Measurements from ENCODE around the gene CFAP161.

The CFAP161 gene

GRCh38 chr15:81091889-81092558 lies 42.0 kb upstream of the CFAP161 start:
- no peaks in the 10 kb centered on the region for H3K9me3 ChIP-seq (ENCODE audit: insufficient read depth, low read length)
- H3K36me3 ChIP-seq (ENCODE audit: insufficient read depth, insufficient read length, low read length): no peaks in the 10 kb centered on the region
- DNase-seq (ENCODE audit: low read depth, low spot score): no peak
- no peaks in the 10 kb centered on the region for H3K27me3 ChIP-seq (ENCODE audit: insufficient read depth, insufficient read length)
- no peak overlapping the region for H3K4me3 ChIP-seq (ENCODE audit: insufficient read length, low read depth)
- TF ChIP-seq ZNF274 (IDR thresholded peaks at IDR 0.05; ENCODE audit: low read depth, low read length) (no peak), SUZ12 (IDR thresholded peaks at IDR 0.05; ENCODE audit: extremely low read depth, insufficient read depth, insufficient read length) (no peak), YY1 (IDR thresholded peaks at IDR 0.05; ENCODE audit: insufficient read depth, insufficient read length) (no peak)
- no peak overlapping the region for H3K9ac ChIP-seq (ENCODE audit: insufficient read length, low read depth)
- H3K4me1 ChIP-seq (ENCODE audit: insufficient read depth, insufficient read length): no peaks in the 10 kb centered on the region

GRCh38 chr15:81092559-81092902 lies 41.5 kb upstream of the CFAP161 start:
- no peak overlapping the region for H3K9ac ChIP-seq (ENCODE audit: insufficient read length, low read depth)
- no peaks in the 10 kb centered on the region for H3K36me3 ChIP-seq (ENCODE audit: insufficient read depth, insufficient read length, low read length)
- TF ChIP-seq YY1 (IDR thresholded peaks at IDR 0.05; ENCODE audit: insufficient read depth, insufficient read length) (no peak), SUZ12 (IDR thresholded peaks at IDR 0.05; ENCODE audit: extremely low read depth, insufficient read depth, insufficient read length) (no peak), ZNF274 (IDR thresholded peaks at IDR 0.05; ENCODE audit: low read depth, low read length) (no peak)

GRCh38 chr15:81093961-81094360 lies 40.1 kb upstream of the CFAP161 start:
- Histone ChIP-seq H3K4me3 (ENCODE audit: insufficient read length, low read depth) (no peak overlapping the region), H3K27me3 (ENCODE audit: insufficient read depth, insufficient read length) (no peaks in the 10 kb centered on the region), H3K9me3 (ENCODE audit: insufficient read depth, low read length) (no peaks in the 10 kb centered on the region), H3K9ac (ENCODE audit: insufficient read length, low read depth) (no peak overlapping the region), H3K4me1 (ENCODE audit: insufficient read depth, insufficient read length) (no peaks in the 10 kb centered on the region), H3K36me3 (ENCODE audit: insufficient read depth, insufficient read length, low read length) (no peaks in the 10 kb centered on the region)
- DNase-seq (ENCODE audit: low read depth, low spot score): no peak
- TF ChIP-seq ZNF274 (IDR thresholded peaks at IDR 0.05; ENCODE audit: low read depth, low read length): no peak
- no peak for TF ChIP-seq YY1 (IDR thresholded peaks at IDR 0.05; ENCODE audit: insufficient read depth, insufficient read length)
- no peak for TF ChIP-seq SUZ12 (IDR thresholded peaks at IDR 0.05; ENCODE audit: extremely low read depth, insufficient read depth, insufficient read length)

More at GRCh38 chr15:81092559-81092902, 41.5 kb upstream of the CFAP161 start:
- H3K27me3 ChIP-seq (ENCODE audit: insufficient read depth, insufficient read length): no peaks in the 10 kb centered on the region
- no peak overlapping the region for H3K4me3 ChIP-seq (ENCODE audit: insufficient read length, low read depth)
- DNase-seq (ENCODE audit: low read depth, low spot score): no peak
- no peaks in the 10 kb centered on the region for H3K4me1 ChIP-seq (ENCODE audit: insufficient read depth, insufficient read length)
- H3K9me3 ChIP-seq (ENCODE audit: insufficient read depth, low read length): no peaks in the 10 kb centered on the region

GRCh38 chr15:81095690-81096365 lies 38.2 kb upstream of the CFAP161 start:
- no peak for TF ChIP-seq ZNF274 (IDR thresholded peaks at IDR 0.05; ENCODE audit: low read depth, low read length)
- no peak for TF ChIP-seq YY1 (IDR thresholded peaks at IDR 0.05; ENCODE audit: insufficient read depth, insufficient read length)
- no peak for TF ChIP-seq SUZ12 (IDR thresholded peaks at IDR 0.05; ENCODE audit: extremely low read depth, insufficient read depth, insufficient read length)
- no peak for DNase-seq (ENCODE audit: low read depth, low spot score)

GRCh38 chr15:81096398-81096797 lies 37.7 kb upstream of the CFAP161 start:
- TF ChIP-seq YY1 (IDR thresholded peaks at IDR 0.05; ENCODE audit: insufficient read depth, insufficient read length) (no peak), ZNF274 (IDR thresholded peaks at IDR 0.05; ENCODE audit: low read depth, low read length) (no peak), SUZ12 (IDR thresholded peaks at IDR 0.05; ENCODE audit: extremely low read depth, insufficient read depth, insufficient read length) (no peak)
- H3K27me3 ChIP-seq (ENCODE audit: insufficient read depth, insufficient read length): no peaks in the 10 kb centered on the region
- no peaks in the 10 kb centered on the region for H3K36me3 ChIP-seq (ENCODE audit: insufficient read depth, insufficient read length, low read length)
- H3K4me1 ChIP-seq (ENCODE audit: insufficient read depth, insufficient read length): no peaks in the 10 kb centered on the region
- no peak for DNase-seq (ENCODE audit: low read depth, low spot score)
- H3K4me3 ChIP-seq (ENCODE audit: insufficient read length, low read depth): no peak overlapping the region
- H3K9ac ChIP-seq (ENCODE audit: insufficient read length, low read depth): no peak overlapping the region
- no peaks in the 10 kb centered on the region for H3K9me3 ChIP-seq (ENCODE audit: insufficient read depth, low read length)

More at GRCh38 chr15:81095690-81096365, 38.2 kb upstream of the CFAP161 start:
- Histone ChIP-seq H3K4me1 (ENCODE audit: insufficient read depth, insufficient read length) (no peaks in the 10 kb centered on the region), H3K9me3 (ENCODE audit: insufficient read depth, low read length) (no peaks in the 10 kb centered on the region), H3K36me3 (ENCODE audit: insufficient read depth, insufficient read length, low read length) (no peaks in the 10 kb centered on the region), H3K27me3 (ENCODE audit: insufficient read depth, insufficient read length) (no peaks in the 10 kb centered on the region), H3K9ac (ENCODE audit: insufficient read length, low read depth) (no peak overlapping the region), H3K4me3 (ENCODE audit: insufficient read length, low read depth) (no peak overlapping the region)

- Histone ChIP-seq H3K4me3 (ENCODE audit: insufficient read length, low read depth) (no peak overlapping the region), H3K9ac (ENCODE audit: insufficient read length, low read depth) (no peak overlapping the region), H3K27me3 (ENCODE audit: insufficient read depth, insufficient read length) (no peaks in the 10 kb centered on the region), H3K36me3 (ENCODE audit: insufficient read depth, insufficient read length, low read length) (no peaks in the 10 kb centered on the region), H3K9me3 (ENCODE audit: insufficient read depth, low read length) (no peaks in the 10 kb centered on the region), H3K4me1 (ENCODE audit: insufficient read depth, insufficient read length) (no peaks in the 10 kb centered on the region)
- no peak for TF ChIP-seq YY1 (IDR thresholded peaks at IDR 0.05; ENCODE audit: insufficient read depth, insufficient read length)
- TF ChIP-seq SUZ12 (IDR thresholded peaks at IDR 0.05; ENCODE audit: extremely low read depth, insufficient read depth, insufficient read length): no peak
- TF ChIP-seq ZNF274 (IDR thresholded peaks at IDR 0.05; ENCODE audit: low read depth, low read length): no peak
- DNase-seq (ENCODE audit: low read depth, low spot score): no peak
These were observed 36.8 kb upstream of the CFAP161 start for GRCh38 chr15:81097116-81097889.

- Histone ChIP-seq H3K27me3 (ENCODE audit: insufficient read depth, insufficient read length) (no peaks in the 10 kb centered on the region), H3K9ac (ENCODE audit: insufficient read length, low read depth) (no peak overlapping the region), H3K9me3 (ENCODE audit: insufficient read depth, low read length) (no peaks in the 10 kb centered on the region), H3K36me3 (ENCODE audit: insufficient read depth, insufficient read length, low read length) (no peaks in the 10 kb centered on the region), H3K4me3 (ENCODE audit: insufficient read length, low read depth) (no peak overlapping the region), H3K4me1 (ENCODE audit: insufficient read depth, insufficient read length) (no peaks in the 10 kb centered on the region)
- no peak for DNase-seq (ENCODE audit: low read depth, low spot score)
- TF ChIP-seq SUZ12 (IDR thresholded peaks at IDR 0.05; ENCODE audit: extremely low read depth, insufficient read depth, insufficient read length) (no peak), ZNF274 (IDR thresholded peaks at IDR 0.05; ENCODE audit: low read depth, low read length) (no peak), YY1 (IDR thresholded peaks at IDR 0.05; ENCODE audit: insufficient read depth, insufficient read length) (no peak)
These were observed 36.2 kb upstream of the CFAP161 start for GRCh38 chr15:81097890-81098280.

Data from NT2/D1 (cell line).